Measurements from ENCODE around the gene CALCB. TPM values are rescaled to one million over a fixed set of nuclear protein-coding genes. Genes with fewer than 3 reads are reported as not detected.

CALCB gene
- total RNA-seq, 1 experiment from 2014 or later: not detected

GRCh38 chr11:15118431-15118830 lies 45.0 kb downstream of the CALCB start:
- no peak overlapping the region for H4K8ac ChIP-seq (replicated peaks; ENCODE audit: insufficient read length, low read depth, low read length)
- H3K4ac ChIP-seq (ENCODE audit: low read depth, low read length): no peak overlapping the region
- no peak overlapping the region for H3T11ph ChIP-seq (ENCODE audit: low read length)
- no peak overlapping the region for H4K91ac ChIP-seq (ENCODE audit: insufficient read length, low read depth, low read length)
- no peak overlapping the region for H3K23ac ChIP-seq (ENCODE audit: insufficient read length, low read depth, low read length)
- no peaks in the 10 kb centered on the region for H3K79me1 ChIP-seq (ENCODE audit: insufficient read depth, low read depth, low read length, poor library complexity, severe bottlenecking)
- no peaks in the 10 kb centered on the region for H3K4me1 ChIP-seq (ENCODE audit: insufficient read depth, low read length)
- Mint-ChIP-seq H3K4me3 (no peak overlapping the region), H3K9me3 (no peaks in the 10 kb centered on the region; a peak in 1 of 5 replicates), H3K27me3 (ENCODE audit: low read depth) (peaks cover 49% of the 10 kb centered on the region), H3K27ac (no peak overlapping the region), H3K4me1 (peaks cover 3 to 11% of the 10 kb centered on the region in 2 experiments), H3K36me3 (ENCODE audit: insufficient read depth in 1 of 3, low read depth in 3 of 3) (no peaks in the 10 kb centered on the region)
- no peak for TF ChIP-seq CTCF (conservative IDR thresholded peaks at IDR 0.05)
- H4K20me1 ChIP-seq (ENCODE audit: control insufficient read depth, insufficient read depth, insufficient read length): no peaks in the 10 kb centered on the region
- no peak overlapping the region for H3K4me2 ChIP-seq (ENCODE audit: insufficient read depth, insufficient read length, low read length)
- no peak overlapping the region for H2BK5ac ChIP-seq (ENCODE audit: insufficient read length, low read length)
- no peak overlapping the region for H2BK20ac ChIP-seq (ENCODE audit: low read depth, low read length, poor library complexity, severe bottlenecking)
- H3K23me2 ChIP-seq (ENCODE audit: insufficient read length, low read depth, low read length, poor library complexity, severe bottlenecking): peaks cover 5% of the 10 kb centered on the region
- no peak overlapping the region for H2AK5ac ChIP-seq (ENCODE audit: insufficient read length, low read length)
- H3K79me2 ChIP-seq (ENCODE audit: insufficient read depth, low read length): no peaks in the 10 kb centered on the region
- no peak overlapping the region for H3K9ac ChIP-seq (ENCODE audit: extremely low read depth, insufficient read length, low read length)
- no peak overlapping the region for H2AFZ ChIP-seq (ENCODE audit: low read length)
- no peak for DNase-seq
- H3K18ac ChIP-seq (ENCODE audit: insufficient read length, low read depth, low read length): no peak overlapping the region
- no peak overlapping the region for H3K56ac ChIP-seq (ENCODE audit: insufficient read length, low read depth, low read length)
- no peak overlapping the region for H2BK120ac ChIP-seq (ENCODE audit: low read depth, low read length, poor library complexity, severe bottlenecking)
- no peak overlapping the region for H4K5ac ChIP-seq (ENCODE audit: insufficient read length, low read depth, low read length)
- H3K14ac ChIP-seq (ENCODE audit: insufficient read depth, low read length): no peak overlapping the region
- H3K9me3 ChIP-seq (ENCODE audit: control insufficient read depth, low read depth, low read length): no peaks in the 10 kb centered on the region
- peaks cover 10% of the 10 kb centered on the region; the same call in 1 of the 2 replicates for H3K27me3 ChIP-seq (ENCODE audit: insufficient read depth, low read length)
- H3K27ac ChIP-seq (ENCODE audit: insufficient read length, low read depth, low read length): no peak overlapping the region
- H2BK12ac ChIP-seq (ENCODE audit: insufficient read length, low read depth, low read length): no peak overlapping the region
- H2BK15ac ChIP-seq (ENCODE audit: low read depth, low read length): no peak overlapping the region
